ENCODE results near the gene C2orf49. TPM values are rescaled to one million over a fixed set of nuclear protein-coding genes. Genes with fewer than 3 reads are reported as not detected.

The C2orf49 gene
- total RNA-seq, 2 donors from 2014 or later: 17.5 to 18.4 TPM

- no peak overlapping the region for H3K4me3 ChIP-seq
- no peak for TF ChIP-seq CTCF (IDR thresholded peaks at IDR 0.05)
- ATAC-seq (ENCODE audit: insufficient number of reproducible peaks, low FRiP score, low read depth) (no peak), DNase-seq (ENCODE audit: low spot score) (no peak)
- H3K27me3 ChIP-seq (replicated peaks; ENCODE audit: insufficient read depth): no peaks in the 10 kb centered on the region
- peaks cover 13% of the 10 kb centered on the region for H3K36me3 ChIP-seq
- peaks cover 14 to 58% of the 10 kb centered on the region in 2 donors for H3K4me1 ChIP-seq (ENCODE audit: control insufficient read depth in 1 of 2, low read depth in 2 of 2)
- H3K9me3 ChIP-seq: no peaks in the 10 kb centered on the region
- no peak overlapping the region for H3K27ac ChIP-seq
Observed at GRCh38 chr2:105387225-105387624, 49.9 kb downstream of the C2orf49 start.

- no peak for DNase-seq (ENCODE audit: low spot score)
- Histone ChIP-seq H3K27me3 (replicated peaks; ENCODE audit: insufficient read depth) (no peaks in the 10 kb centered on the region), H3K4me1 (ENCODE audit: control insufficient read depth in 1 of 2, low read depth in 2 of 2) (peaks cover 14 to 60% of the 10 kb centered on the region in 2 donors), H3K4me3 (no peak overlapping the region), H3K9me3 (no peaks in the 10 kb centered on the region), H3K27ac (peak overlapping the region in 1 of 2 donors; percentile 0), H3K36me3 (peaks cover 13% of the 10 kb centered on the region)
- TF ChIP-seq CTCF (IDR thresholded peaks at IDR 0.05): no peak
- ATAC-seq (ENCODE audit: insufficient number of reproducible peaks, low FRiP score, low read depth): peak; percentile 21
Observed at GRCh38 chr2:105388971-105389381, 51.6 kb downstream of the C2orf49 start.

- Histone ChIP-seq H3K9me3 (no peaks in the 10 kb centered on the region), H3K27me3 (replicated peaks; ENCODE audit: insufficient read depth) (no peaks in the 10 kb centered on the region), H3K4me1 (ENCODE audit: control insufficient read depth in 1 of 2, low read depth in 2 of 2) (peaks cover 14 to 61% of the 10 kb centered on the region in 2 donors), H3K4me3 (no peak overlapping the region), H3K27ac (no peak overlapping the region), H3K36me3 (peaks cover 5% of the 10 kb centered on the region)
- DNase-seq (ENCODE audit: low spot score) (no peak), ATAC-seq (ENCODE audit: insufficient number of reproducible peaks, low FRiP score, low read depth) (no peak)
- no peak for TF ChIP-seq CTCF (IDR thresholded peaks at IDR 0.05)
Observed at GRCh38 chr2:105390454-105390853, 53.1 kb downstream of the C2orf49 start.

GRCh38 chr2:105391058-105391627, 53.8 kb downstream of the C2orf49 start:
- H3K9me3 ChIP-seq: no peaks in the 10 kb centered on the region
- peaks cover 14 to 61% of the 10 kb centered on the region in 2 donors for H3K4me1 ChIP-seq (ENCODE audit: control insufficient read depth in 1 of 2, low read depth in 2 of 2)
- no peaks in the 10 kb centered on the region for H3K27me3 ChIP-seq (replicated peaks; ENCODE audit: insufficient read depth)
- no peak overlapping the region for H3K4me3 ChIP-seq
- no peaks in the 10 kb centered on the region for H3K36me3 ChIP-seq
- no peak overlapping the region for H3K27ac ChIP-seq
- no peak for TF ChIP-seq CTCF (IDR thresholded peaks at IDR 0.05)
- ATAC-seq (ENCODE audit: insufficient number of reproducible peaks, low FRiP score, low read depth) (no peak), DNase-seq (ENCODE audit: low spot score) (no peak)

GRCh38 chr2:105391763-105392662, 54.7 kb downstream of the C2orf49 start:
- no peaks in the 10 kb centered on the region for H3K27me3 ChIP-seq (replicated peaks; ENCODE audit: insufficient read depth)
- peaks cover 17 to 67% of the 10 kb centered on the region in 2 donors for H3K4me1 ChIP-seq (ENCODE audit: control insufficient read depth in 1 of 2, low read depth in 2 of 2)
- H3K36me3 ChIP-seq: no peaks in the 10 kb centered on the region
- H3K4me3 ChIP-seq: no peak overlapping the region
- H3K27ac ChIP-seq: no peak overlapping the region
- no peak for DNase-seq (ENCODE audit: low spot score)
- no peak for ATAC-seq (ENCODE audit: insufficient number of reproducible peaks, low FRiP score, low read depth)
- no peak for TF ChIP-seq CTCF (IDR thresholded peaks at IDR 0.05)
- H3K9me3 ChIP-seq: no peaks in the 10 kb centered on the region

Data from thoracic aorta (tissue), 2 donors.